NT2/D1 (cell line): ENCODE data around the gene ACKR4.

Experiments
- YY1 ChIP-seq: IDR thresholded peaks from 2 replicates; pipeline ENCODE4 v1.6.1; 2011; ENCODE audit not compliant: insufficient read length, insufficient read depth
- ZNF274 ChIP-seq: IDR thresholded peaks from 2 replicates; pipeline ENCODE4 v1.6.1; 2011; ENCODE audit warnings: mild to moderate bottlenecking, low read depth, low read length

- TF ChIP-seq YY1 (no peak), ZNF274 (no peak)
Measured at GRCh38 chr3:132630612-132631011, 33.5 kb downstream of the ACKR4 start.
